K562 (cell line): ENCODE measurements around the gene SOX14. TPM values are rescaled to one million over a fixed set of nuclear protein-coding genes. Genes with fewer than 3 reads are reported as not detected.

ENCODE experiments used
- ATAC-seq: fragments of 200-7000 bp; cut with Tn5 transposase; 3 replicates; pipeline ENCODE4 v1.9.1; 2020; ENCODE audit warnings: moderate library complexity
- BruUV-seq: library from RNA; stranded (reverse); fragments of 400-500 nt; replicated peaks from 2 replicates; lab custom pipeline; 2021; lab: Mats Ljungman, UMichigan
- CTCF ChIA-PET: fragments of 300-600 bp; formaldehyde crosslinking; extraction: SDS; loops from one replicate; lab custom pipeline; 2021; ENCODE audit warnings: low intra/inter-chr PET ratio; lab: Yijun Ruan, JAX
- POLR2A ChIA-PET: fragments of 300-600, 350-650 bp; sonication (Branson Sonifier 250); formaldehyde crosslinking; extraction: SDS; loops from one replicate; lab custom pipeline; 2021; ENCODE audit warnings: antibody characterized with exemption, inconsistent platforms; lab: Yijun Ruan, JAX
- DNase-seq, 4 experiments: peaks; one replicate each; pipeline versions ENCODE4 v3.0.0 to v3.0.0-alpha.2; 2011 to 2018; ENCODE audit warnings: low spot score in 3 of 4, mixed read lengths in 3 of 4; ENCODE audit errors: extremely low read depth in 1 of 4
- FAIRE-seq: peaks from 2 replicates; lab custom pipeline; 2011; peaks lifted over from hg19 to GRCh38; lab: Jason Lieb, UNC
- H2AFZ ChIP-seq: 2 replicates; pipeline ENCODE4 v1.6.0; 2011; ENCODE audit warnings: low read depth, low read length, control low read depth, inconsistent platforms
- H3K27ac ChIP-seq: fragments of 200-600 bp; 3 replicates; pipeline ENCODE4 v1.8.0; 2011; ENCODE audit warnings: low read depth, mild to moderate bottlenecking, control low read depth, inconsistent platforms, low read length, moderate library complexity, mixed read lengths; ENCODE audit errors: extremely low read depth
- H3K27me3 ChIP-seq, 2 experiments: fragments of 300-600 bp in 1 of 2; 2 replicates in 1 of 2; 3 replicates in 1 of 2; pipeline versions ENCODE4 v1.6.0 to v1.8.0; 2011; ENCODE audit warnings: inconsistent platforms in 2 of 2, low read length in 2 of 2, mild to moderate bottlenecking in 1 of 2, mixed read lengths in 1 of 2, moderate library complexity in 1 of 2; ENCODE audit not compliant: control insufficient read depth in 2 of 2, insufficient read depth in 2 of 2
- H3K36me3 ChIP-seq: fragments of 300-600 bp; 3 replicates; pipeline ENCODE4 v1.8.0; 2011; ENCODE audit warnings: mild to moderate bottlenecking, low read length, inconsistent platforms; ENCODE audit not compliant: control insufficient read depth, insufficient read depth
- H3K4me1 ChIP-seq, 2 experiments: fragments of 200-600 bp in 1 of 2; replicated peaks in 1 of 2; 2 replicates in 1 of 2; 3 replicates in 1 of 2; pipeline versions ENCODE4 v1.5.1 to v1.8.0; 2011; ENCODE audit warnings: inconsistent platforms in 2 of 2, low read length in 2 of 2, mild to moderate bottlenecking in 1 of 2, mixed read lengths in 1 of 2, moderate library complexity in 1 of 2; ENCODE audit not compliant: control insufficient read depth in 2 of 2, insufficient read depth in 2 of 2
- H3K4me2 ChIP-seq: 2 replicates; pipeline ENCODE4 v1.6.1; 2011; ENCODE audit warnings: low read length, control low read depth, inconsistent platforms, mixed read lengths; ENCODE audit not compliant: insufficient read depth
- H3K4me3 ChIP-seq: fragments of 200-600 bp; sonication (generic), shearing (Covaris generic); 2 replicates; pipeline ENCODE4 v1.5.1; 2016; ENCODE audit warnings: control low read depth, inconsistent platforms
- H3K79me2 ChIP-seq: fragments of 200-600 bp; 3 replicates; pipeline ENCODE4 v1.8.0; 2011; ENCODE audit warnings: low read length, inconsistent platforms; ENCODE audit not compliant: control insufficient read depth, insufficient read depth
- H3K9ac ChIP-seq, 2 experiments: 2 replicates each; pipeline versions ENCODE4 v1.6.0 to v1.6.1; 2011; ENCODE audit warnings: low read depth in 2 of 2, low read length in 2 of 2, control low read depth in 1 of 2, inconsistent platforms in 1 of 2, mild to moderate bottlenecking in 1 of 2, mixed read lengths in 1 of 2; ENCODE audit not compliant: insufficient read depth in 1 of 2
- H3K9me1 ChIP-seq: one replicate; pipeline ENCODE4 v1.6.0; 2011; ENCODE audit warnings: inconsistent platforms, mild to moderate bottlenecking, low read length, moderate library complexity; ENCODE audit not compliant: control insufficient read depth, insufficient read depth
- H3K9me3 ChIP-seq: replicated peaks from 2 replicates; pipeline ENCODE4 v1.5.1; 2011; ENCODE audit warnings: low read depth, low read length, inconsistent platforms; ENCODE audit not compliant: control insufficient read depth, insufficient read depth
- H4K20me1 ChIP-seq: replicated peaks from 2 replicates; pipeline ENCODE4 v1.6.1; 2011; ENCODE audit warnings: low read length, inconsistent platforms, mixed read lengths; ENCODE audit not compliant: control insufficient read depth, insufficient read depth
- HDAC3 ChIP-seq: fragments of 450-650 bp; IDR thresholded peaks from 2 replicates; pipeline ENCODE4 v1.6.1; 2018; ENCODE audit warnings: borderline replicate concordance, mild to moderate bottlenecking, moderate library complexity; ENCODE audit not compliant: partially characterized antibody
- NKRF ChIP-seq: fragments of 450-650 bp; IDR thresholded peaks from 2 replicates; pipeline ENCODE4 v1.6.1; 2016; ENCODE audit warnings: borderline replicate concordance
- RBFOX2 ChIP-seq: fragments of 200-400 bp; formaldehyde crosslinking; IDR thresholded peaks from 2 replicates; pipeline ENCODE4 v1.6.1; 2017; ENCODE audit warnings: low read depth, mild to moderate bottlenecking, low read length, moderate library complexity
- WGBS: fragments of 100-300 bp; shearing (Covaris generic); methylation state at CpG from one replicate; pipeline ENCODE4 v1.1.6; 2016; ENCODE audit warnings: low coverage, mixed read lengths; ENCODE audit not compliant: insufficient coverage; ENCODE audit errors: missing lambda C conversion rate; 5-methylcytosine and 5-hydroxymethylcytosine counted together
- in situ Hi-C: fragments of 300-500 bp; cut with MboI; formaldehyde crosslinking; loops from 4 replicates; pipeline ENCODE4 v1.15.0; 2018; ENCODE audit warnings: inconsistent platforms, mixed read lengths
- intact Hi-C: fragments of 100-400 bp; cut with micrococcal nuclease; formaldehyde crosslinking; loops from 2 replicates; pipeline ENCODE4 v1.14.2; 2022
- polyA plus RNA-seq, 8 experiments: library from polyadenylated mRNA; depleted of rRNA in 4 of 8; stranded (reverse) in 5 of 8; unstranded in 3 of 8; fragments of >200 nt; fragmentation: Nextera tagmentation in 2 of 8; fragmentation: Illumina TruSeq in 1 of 8; extraction: Ambion mirVana in 2 of 8; extraction: Trizol in 1 of 8; gene quantifications; 2 replicates each; pipeline versions ENCODE4 v1.2.1 to v1.2.3, GENCODE V29; 2011 to 2014; ENCODE audit warnings: inconsistent platforms in 1 of 8, missing spikeins in 1 of 8
- total RNA-seq, 7 experiments: library from RNA; depleted of rRNA in 6 of 7; stranded (reverse); fragments of >200 nt in 6 of 7; fragmentation: Illumina TruSeq in 2 of 7; extraction: Trizol in 2 of 7; gene quantifications; 2 replicates each; pipeline versions ENCODE4 v1.2.1 to v1.2.3, GENCODE V29; 2011 to 2021; ENCODE audit warnings: low replicate concordance in 1 of 7
- TF ChIP-seq, protein P1 (sequence below): fragments of 450-650 bp; IDR thresholded peaks from 2 replicates; pipeline ENCODE4 v1.6.1; 2016; ENCODE audit warnings: mild to moderate bottlenecking, moderate library complexity

SOX14 gene
- total and polyA plus RNA-seq, 9 of the 15 experiments (the other 6 are each of a cell fraction or from before 2014, with no cell fraction given): not detected

DNA sequence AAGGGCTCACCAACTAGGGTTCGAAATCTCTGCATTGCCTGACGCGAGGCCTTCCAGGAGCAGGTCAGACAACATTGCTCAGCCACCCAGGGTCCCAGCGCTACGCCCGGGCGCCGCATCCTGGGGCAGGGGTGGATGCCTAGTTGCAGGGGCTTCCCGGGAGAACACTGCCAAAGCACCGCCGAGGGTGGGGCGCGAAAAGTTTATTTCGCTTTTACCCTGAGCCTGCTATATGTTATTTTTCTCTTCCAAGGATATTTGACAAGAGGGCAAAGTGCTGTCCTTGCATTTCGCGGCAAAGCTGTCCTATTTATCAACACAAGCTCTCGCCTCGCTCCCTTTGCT, 549 bp upstream of the SOX14 start:
- Histone ChIP-seq H3K27ac (no peak overlapping the region), H3K4me3 (no peak overlapping the region), H3K9me1 (no peaks in the 10 kb centered on the region), H3K4me2 (no peak overlapping the region), H3K27me3 (peaks cover 8 to 58% of the 10 kb centered on the region in 2 experiments; a peak in 3 of 5 replicates), H4K20me1 (no peaks in the 10 kb centered on the region), H3K36me3 (no peaks in the 10 kb centered on the region), H3K9me3 (no peaks in the 10 kb centered on the region), H3K9ac (no peak overlapping the region), H2AFZ (no peak overlapping the region), H3K79me2 (no peaks in the 10 kb centered on the region), H3K4me1 (peaks cover 0 to 3% of the 10 kb centered on the region in 2 experiments; a peak in 1 of 5 replicates)
- WGBS: under 1% methylated on average over 18 of the region's 18 CpGs
- ATAC-seq (no peak), DNase-seq (no peak), FAIRE-seq (no peak)
- ChIA-PET POLR2A (no interaction called here), CTCF (no interaction called here)
- intact Hi-C loops (no loop called here), in situ Hi-C loops (no loop called here)
- no peak for TF ChIP-seq NKRF
- no peak for TF ChIP-seq HDAC3
- TF ChIP-seq, protein P1, sequence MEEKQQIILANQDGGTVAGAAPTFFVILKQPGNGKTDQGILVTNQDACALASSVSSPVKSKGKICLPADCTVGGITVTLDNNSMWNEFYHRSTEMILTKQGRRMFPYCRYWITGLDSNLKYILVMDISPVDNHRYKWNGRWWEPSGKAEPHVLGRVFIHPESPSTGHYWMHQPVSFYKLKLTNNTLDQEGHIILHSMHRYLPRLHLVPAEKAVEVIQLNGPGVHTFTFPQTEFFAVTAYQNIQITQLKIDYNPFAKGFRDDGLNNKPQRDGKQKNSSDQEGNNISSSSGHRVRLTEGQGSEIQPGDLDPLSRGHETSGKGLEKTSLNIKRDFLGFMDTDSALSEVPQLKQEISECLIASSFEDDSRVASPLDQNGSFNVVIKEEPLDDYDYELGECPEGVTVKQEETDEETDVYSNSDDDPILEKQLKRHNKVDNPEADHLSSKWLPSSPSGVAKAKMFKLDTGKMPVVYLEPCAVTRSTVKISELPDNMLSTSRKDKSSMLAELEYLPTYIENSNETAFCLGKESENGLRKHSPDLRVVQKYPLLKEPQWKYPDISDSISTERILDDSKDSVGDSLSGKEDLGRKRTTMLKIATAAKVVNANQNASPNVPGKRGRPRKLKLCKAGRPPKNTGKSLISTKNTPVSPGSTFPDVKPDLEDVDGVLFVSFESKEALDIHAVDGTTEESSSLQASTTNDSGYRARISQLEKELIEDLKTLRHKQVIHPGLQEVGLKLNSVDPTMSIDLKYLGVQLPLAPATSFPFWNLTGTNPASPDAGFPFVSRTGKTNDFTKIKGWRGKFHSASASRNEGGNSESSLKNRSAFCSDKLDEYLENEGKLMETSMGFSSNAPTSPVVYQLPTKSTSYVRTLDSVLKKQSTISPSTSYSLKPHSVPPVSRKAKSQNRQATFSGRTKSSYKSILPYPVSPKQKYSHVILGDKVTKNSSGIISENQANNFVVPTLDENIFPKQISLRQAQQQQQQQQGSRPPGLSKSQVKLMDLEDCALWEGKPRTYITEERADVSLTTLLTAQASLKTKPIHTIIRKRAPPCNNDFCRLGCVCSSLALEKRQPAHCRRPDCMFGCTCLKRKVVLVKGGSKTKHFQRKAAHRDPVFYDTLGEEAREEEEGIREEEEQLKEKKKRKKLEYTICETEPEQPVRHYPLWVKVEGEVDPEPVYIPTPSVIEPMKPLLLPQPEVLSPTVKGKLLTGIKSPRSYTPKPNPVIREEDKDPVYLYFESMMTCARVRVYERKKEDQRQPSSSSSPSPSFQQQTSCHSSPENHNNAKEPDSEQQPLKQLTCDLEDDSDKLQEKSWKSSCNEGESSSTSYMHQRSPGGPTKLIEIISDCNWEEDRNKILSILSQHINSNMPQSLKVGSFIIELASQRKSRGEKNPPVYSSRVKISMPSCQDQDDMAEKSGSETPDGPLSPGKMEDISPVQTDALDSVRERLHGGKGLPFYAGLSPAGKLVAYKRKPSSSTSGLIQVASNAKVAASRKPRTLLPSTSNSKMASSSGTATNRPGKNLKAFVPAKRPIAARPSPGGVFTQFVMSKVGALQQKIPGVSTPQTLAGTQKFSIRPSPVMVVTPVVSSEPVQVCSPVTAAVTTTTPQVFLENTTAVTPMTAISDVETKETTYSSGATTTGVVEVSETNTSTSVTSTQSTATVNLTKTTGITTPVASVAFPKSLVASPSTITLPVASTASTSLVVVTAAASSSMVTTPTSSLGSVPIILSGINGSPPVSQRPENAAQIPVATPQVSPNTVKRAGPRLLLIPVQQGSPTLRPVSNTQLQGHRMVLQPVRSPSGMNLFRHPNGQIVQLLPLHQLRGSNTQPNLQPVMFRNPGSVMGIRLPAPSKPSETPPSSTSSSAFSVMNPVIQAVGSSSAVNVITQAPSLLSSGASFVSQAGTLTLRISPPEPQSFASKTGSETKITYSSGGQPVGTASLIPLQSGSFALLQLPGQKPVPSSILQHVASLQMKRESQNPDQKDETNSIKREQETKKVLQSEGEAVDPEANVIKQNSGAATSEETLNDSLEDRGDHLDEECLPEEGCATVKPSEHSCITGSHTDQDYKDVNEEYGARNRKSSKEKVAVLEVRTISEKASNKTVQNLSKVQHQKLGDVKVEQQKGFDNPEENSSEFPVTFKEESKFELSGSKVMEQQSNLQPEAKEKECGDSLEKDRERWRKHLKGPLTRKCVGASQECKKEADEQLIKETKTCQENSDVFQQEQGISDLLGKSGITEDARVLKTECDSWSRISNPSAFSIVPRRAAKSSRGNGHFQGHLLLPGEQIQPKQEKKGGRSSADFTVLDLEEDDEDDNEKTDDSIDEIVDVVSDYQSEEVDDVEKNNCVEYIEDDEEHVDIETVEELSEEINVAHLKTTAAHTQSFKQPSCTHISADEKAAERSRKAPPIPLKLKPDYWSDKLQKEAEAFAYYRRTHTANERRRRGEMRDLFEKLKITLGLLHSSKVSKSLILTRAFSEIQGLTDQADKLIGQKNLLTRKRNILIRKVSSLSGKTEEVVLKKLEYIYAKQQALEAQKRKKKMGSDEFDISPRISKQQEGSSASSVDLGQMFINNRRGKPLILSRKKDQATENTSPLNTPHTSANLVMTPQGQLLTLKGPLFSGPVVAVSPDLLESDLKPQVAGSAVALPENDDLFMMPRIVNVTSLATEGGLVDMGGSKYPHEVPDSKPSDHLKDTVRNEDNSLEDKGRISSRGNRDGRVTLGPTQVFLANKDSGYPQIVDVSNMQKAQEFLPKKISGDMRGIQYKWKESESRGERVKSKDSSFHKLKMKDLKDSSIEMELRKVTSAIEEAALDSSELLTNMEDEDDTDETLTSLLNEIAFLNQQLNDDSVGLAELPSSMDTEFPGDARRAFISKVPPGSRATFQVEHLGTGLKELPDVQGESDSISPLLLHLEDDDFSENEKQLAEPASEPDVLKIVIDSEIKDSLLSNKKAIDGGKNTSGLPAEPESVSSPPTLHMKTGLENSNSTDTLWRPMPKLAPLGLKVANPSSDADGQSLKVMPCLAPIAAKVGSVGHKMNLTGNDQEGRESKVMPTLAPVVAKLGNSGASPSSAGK: no peak
- no peak for TF ChIP-seq RBFOX2
- no TSS peak for BruUV-seq
